ENCODE data around the gene HSPG2.
"Not testable (repeated sequence)": the region's sequence is repeated elsewhere in the genome, so short reads cannot be mapped to it uniquely, and the experiment has no call there.

Gene HSPG2

GRCh38 chr1:21912038-21912758 lies 24.9 kb downstream of the HSPG2 start:
- DNase-seq (ENCODE audit: low spot score), result no peak

GRCh38 chr1:21911205-21912001 lies 25.7 kb downstream of the HSPG2 start:
- DNase-seq (ENCODE audit: low spot score), result peak; percentile 64

- no peak for DNase-seq (ENCODE audit: low spot score)
These were observed 26.4 kb downstream of the HSPG2 start for GRCh38 chr1:21910558-21911204.

GRCh38 chr1:21909787-21910503 lies 27.2 kb downstream of the HSPG2 start:
- DNase-seq (ENCODE audit: low spot score), result no peak

GRCh38 chr1:21909286-21909759 lies 27.8 kb downstream of the HSPG2 start:
- no peak for DNase-seq (ENCODE audit: low spot score)

GRCh38 chr1:21907737-21908534 lies 29.2 kb downstream of the HSPG2 start:
- not testable (repeated sequence) for DNase-seq (ENCODE audit: low spot score)

GRCh38 chr1:21907079-21907418 lies 30.1 kb downstream of the HSPG2 start:
- no peak for DNase-seq (ENCODE audit: low spot score)

- no peak for DNase-seq (ENCODE audit: low spot score)
These were observed 30.7 kb downstream of the HSPG2 start for GRCh38 chr1:21906173-21907078.

GRCh38 chr1:21904704-21905520 lies 32.2 kb downstream of the HSPG2 start:
- no peak for DNase-seq (ENCODE audit: low spot score)

GRCh38 chr1:21904454-21904703 lies 32.7 kb downstream of the HSPG2 start:
- no peak for DNase-seq (ENCODE audit: low spot score)

GRCh38 chr1:21903638-21904453 lies 33.3 kb downstream of the HSPG2 start:
- no peak for DNase-seq (ENCODE audit: low spot score)

- DNase-seq (ENCODE audit: low spot score), result no peak
These were observed 34.8 kb downstream of the HSPG2 start for GRCh38 chr1:21902026-21903012.

GRCh38 chr1:21901473-21901847 lies 35.6 kb downstream of the HSPG2 start:
- DNase-seq (ENCODE audit: low spot score), result no peak

GRCh38 chr1:21900766-21901472 lies 36.2 kb downstream of the HSPG2 start:
- no peak for DNase-seq (ENCODE audit: low spot score)

GRCh38 chr1:21899987-21900386 lies 37.1 kb downstream of the HSPG2 start:
- DNase-seq (ENCODE audit: low spot score), result no peak

- no peak for DNase-seq (ENCODE audit: low spot score)
These were observed 37.8 kb downstream of the HSPG2 start for GRCh38 chr1:21899267-21899810.

All from HuH-7.5 (cell line).